Heart left ventricle (tissue), 16 donors: Measurements from ENCODE around the gene HOXB2. TPM values are rescaled to one million over a fixed set of nuclear protein-coding genes. Genes with fewer than 3 reads are reported as not detected.

Experiments used
- ATAC-seq, 4 donors: fragments of 200-7000 bp; cut with Tn5 transposase; one replicate each; pipeline ENCODE4 v1.9.1; 2020 to 2022; ENCODE audit warnings: moderate library complexity in 4 of 4, mild to moderate bottlenecking in 3 of 4, moderate number of reproducible peaks in 1 of 4
- DNase-seq, 5 donors: peaks; one replicate each; pipeline ENCODE4 v3.0.0-alpha.2; 2020
- H3K27ac ChIP-seq, 12 donors: fragments of 200-600 bp; sonication (generic) in 4 of 12; one replicate each; pipeline versions ENCODE4 v1.5.0 to v1.8.0; 2016 to 2022; ENCODE audit warnings: mild to moderate bottlenecking in 2 of 12
- H3K27me3 ChIP-seq, 9 donors: fragments of 200-600 bp; sonication (generic) in 2 of 9; one replicate each; pipeline versions ENCODE4 v1.5.1 to v1.8.0; 2016 to 2022; ENCODE audit warnings: mild to moderate bottlenecking in 3 of 9
- H3K36me3 ChIP-seq, 9 donors: fragments of 200-600 bp; sonication (generic) in 2 of 9; one replicate each; pipeline versions ENCODE4 v1.5.0 to v1.8.0; 2018 to 2022; ENCODE audit warnings: mild to moderate bottlenecking in 2 of 9
- H3K4me1 ChIP-seq, 12 donors: fragments of 200-600 bp; sonication (generic) in 4 of 12; one replicate each; pipeline versions ENCODE4 v1.5.0 to v1.8.0; 2016 to 2022; ENCODE audit warnings: mild to moderate bottlenecking in 3 of 12
- H3K4me3 ChIP-seq, 12 donors: fragments of 200-600 bp; sonication (generic) in 4 of 12; one replicate each; pipeline versions ENCODE4 v1.5.0 to v1.8.0; 2017 to 2022; ENCODE audit warnings: mild to moderate bottlenecking in 9 of 12, moderate library complexity in 4 of 12
- H3K9me3 ChIP-seq, 12 donors: fragments of 200-600 bp; sonication (generic) in 4 of 12; one replicate each; pipeline versions ENCODE4 v1.5.0 to v1.8.0; 2016 to 2022; ENCODE audit warnings: mild to moderate bottlenecking in 1 of 12
- POLR2A ChIP-seq, 2 donors: fragments of 450-650 bp; IDR thresholded peaks; one replicate each; pipeline ENCODE4 v1.6.1; 2017; ENCODE audit warnings: antibody characterized with exemption in 2 of 2, mild to moderate bottlenecking in 2 of 2, moderate library complexity in 2 of 2
- WGBS, 4 donors: extraction: QIAGEN DNeasy Blood & Tissue Kit in 2 of 4; methylation state at CpG; one replicate each; pipeline versions ENCODE4 v1.1.5 to v1.1.7; 2013 to 2018; 5-methylcytosine and 5-hydroxymethylcytosine counted together
- intact Hi-C, 10 donors: fragments of 100-400 bp; cut with DNase I; formaldehyde crosslinking; loops; one replicate each; pipeline versions ENCODE4 v1.11.1 to v1.14.2; 2022
- polyA plus RNA-seq, 2 donors: library from polyadenylated mRNA; stranded (reverse); fragments of 200-250 nt; gene quantifications; one replicate each; pipeline ENCODE4 v1.2.3, GENCODE V29; 2013
- total RNA-seq, 9 donors: library from RNA; depleted of rRNA in 2 of 9; stranded (reverse); fragments of >200 nt in 2 of 9; fragmentation: NEBNext Ultra II Directional in 3 of 9; extraction: Animal tissue kit (Norgen Biotek cat#: 25700) in 3 of 9; gene quantifications; one replicate each; pipeline versions ENCODE4 v1.1.0 to v1.2.4, GENCODE V29; 2016 to 2023
- TF ChIP-seq, protein P1 (sequence below), 12 donors: fragments of 200-600 bp; sonication (generic) in 4 of 12; IDR thresholded peaks; one replicate each; pipeline versions ENCODE4 v1.5.0 to v1.8.0; 2018 to 2022; ENCODE audit warnings: antibody characterized with exemption in 12 of 12, mild to moderate bottlenecking in 5 of 12
- donor health status: ischemic (EF 13 %, LVEDD 7.1; RV severe dilation, severe dysfunction).
- donor health status: healthy with polysubstance abuse.
- donor health status: DM: no; HTN: yes; CAD: no.
- donor health status: DM: no; HTN: no; CAD: no.
- donor health status: ischemic (EF 25% LVEDD 6.9; RV normal size, moderate dysfunction).
- donor health status: ischemic (EF 25% LVEDD 5.7; RV mildly dilated, moderate dysfunction).
- donor health status: healthy.
- donor health status: DM: yes; HTN: yes; CAD: no.
- donor health status: ischemic (EF 35%, LVEDD 5.7; RV mildly dilated, moderate dysfunction).
- donor health status: nonischemic (EF 11% LVEDD 7.7; RV severe dilation, severe dysfunction).
- donor health status: DM: yes; HTN: yes; CAD: no.
- donor health status: PGD.
- donor health status: ischemic (EF 29% LVEDD 5.4; RV normal size, mild dysfunction).
- donor health status: nonischemic (EF 23%, LVEDD 6.1; RV moderate dilation, normal function).

Gene HOXB2
- total and polyA plus RNA-seq, 11 donors, result 0.81 to 6.9 (median 3.0) TPM

DNA sequence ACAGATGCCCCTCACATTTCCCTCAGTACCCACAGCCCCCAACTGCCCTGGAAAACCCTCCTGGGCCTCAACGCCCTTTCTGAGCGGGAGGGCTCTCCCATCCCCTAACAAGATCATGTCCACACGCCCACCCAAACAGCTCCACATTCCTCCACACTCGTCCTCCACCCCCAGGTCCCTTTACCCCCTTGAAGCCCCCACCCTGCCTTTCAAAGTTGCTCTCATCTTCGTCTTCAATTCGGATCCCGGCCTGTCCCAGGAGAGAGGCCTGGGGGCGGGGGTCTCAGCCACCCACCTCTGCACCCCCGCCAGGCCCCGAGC is 18.9 kb upstream of the HOXB2 start:
- peaks cover 0 to 40% (median 0%) of the 10 kb centered on the region in 12 donors for H3K4me1 ChIP-seq
- peak overlapping the region in 11 of 12 donors; percentile 24 to 56 (median 48) for H3K4me3 ChIP-seq
- no peaks in the 10 kb centered on the region for H3K9me3 ChIP-seq
- peaks cover 12 to 96% (median 67%) of the 10 kb centered on the region in 9 donors for H3K27me3 ChIP-seq
- ATAC-seq (no peak), DNase-seq (no peak)
- no peak for TF ChIP-seq POLR2A (IDR thresholded peaks at IDR 0.05)
- TF ChIP-seq, protein P1, sequence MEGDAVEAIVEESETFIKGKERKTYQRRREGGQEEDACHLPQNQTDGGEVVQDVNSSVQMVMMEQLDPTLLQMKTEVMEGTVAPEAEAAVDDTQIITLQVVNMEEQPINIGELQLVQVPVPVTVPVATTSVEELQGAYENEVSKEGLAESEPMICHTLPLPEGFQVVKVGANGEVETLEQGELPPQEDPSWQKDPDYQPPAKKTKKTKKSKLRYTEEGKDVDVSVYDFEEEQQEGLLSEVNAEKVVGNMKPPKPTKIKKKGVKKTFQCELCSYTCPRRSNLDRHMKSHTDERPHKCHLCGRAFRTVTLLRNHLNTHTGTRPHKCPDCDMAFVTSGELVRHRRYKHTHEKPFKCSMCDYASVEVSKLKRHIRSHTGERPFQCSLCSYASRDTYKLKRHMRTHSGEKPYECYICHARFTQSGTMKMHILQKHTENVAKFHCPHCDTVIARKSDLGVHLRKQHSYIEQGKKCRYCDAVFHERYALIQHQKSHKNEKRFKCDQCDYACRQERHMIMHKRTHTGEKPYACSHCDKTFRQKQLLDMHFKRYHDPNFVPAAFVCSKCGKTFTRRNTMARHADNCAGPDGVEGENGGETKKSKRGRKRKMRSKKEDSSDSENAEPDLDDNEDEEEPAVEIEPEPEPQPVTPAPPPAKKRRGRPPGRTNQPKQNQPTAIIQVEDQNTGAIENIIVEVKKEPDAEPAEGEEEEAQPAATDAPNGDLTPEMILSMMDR (IDR thresholded peaks at IDR 0.05), result no peak
- H3K36me3 ChIP-seq, result no peaks in the 10 kb centered on the region
- H3K27ac ChIP-seq, result peak overlapping the region in 7 of 12 donors; percentile 4 to 97 (median 58)
- WGBS, 4 donors, result 14 to 24% (median 20%) methylated on average over 8 to 10 of the region's 10 CpGs
- intact Hi-C loops, result loop anchor here in 1 of 10 donors (2.0 kb wide), 1 partner anchor 15 kb away; the partner anchor contains the start of gene HOXB4

DNA sequence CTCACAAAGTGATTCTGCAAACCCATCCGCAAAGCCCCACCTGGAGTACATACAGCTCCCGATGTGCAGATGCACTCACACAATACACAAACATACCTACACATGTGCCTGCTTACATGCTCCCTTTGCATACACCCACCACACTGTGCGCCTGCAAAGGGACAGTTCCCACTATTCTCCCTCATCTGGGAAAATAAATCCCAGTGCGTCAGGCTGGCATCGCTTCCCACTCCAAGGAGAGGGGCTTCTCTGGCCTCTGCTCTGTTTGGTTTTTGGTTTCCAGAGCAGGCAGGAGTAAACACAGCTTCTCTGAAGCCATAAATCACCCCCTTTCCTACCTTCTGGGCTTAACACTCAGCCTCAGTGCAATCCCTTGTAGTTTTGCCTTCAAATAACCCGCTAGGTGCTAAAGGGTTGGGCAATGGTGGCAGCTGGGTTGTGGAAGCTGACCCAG is 18.5 kb upstream of the HOXB2 start:
- Histone ChIP-seq H3K4me3 (peak overlapping the region in 6 of 12 donors; percentile 27 to 56 (median 52)), H3K27ac (peak overlapping the region in 1 of 12 donors; percentile 97), H3K36me3 (no peaks in the 10 kb centered on the region), H3K4me1 (peaks cover 0 to 40% (median 0%) of the 10 kb centered on the region in 12 donors), H3K27me3 (peaks cover 12 to 96% (median 65%) of the 10 kb centered on the region in 9 donors), H3K9me3 (no peaks in the 10 kb centered on the region)
- TF ChIP-seq, protein P1 (IDR thresholded peaks at IDR 0.05), result no peak
- no peak for TF ChIP-seq POLR2A (IDR thresholded peaks at IDR 0.05)
- intact Hi-C loops, result no loop called here
- ATAC-seq (no peak), DNase-seq (no peak)
- WGBS, 4 donors, result 47 to 55% (median 51%) methylated on average over 6 of the region's 6 CpGs

DNA sequence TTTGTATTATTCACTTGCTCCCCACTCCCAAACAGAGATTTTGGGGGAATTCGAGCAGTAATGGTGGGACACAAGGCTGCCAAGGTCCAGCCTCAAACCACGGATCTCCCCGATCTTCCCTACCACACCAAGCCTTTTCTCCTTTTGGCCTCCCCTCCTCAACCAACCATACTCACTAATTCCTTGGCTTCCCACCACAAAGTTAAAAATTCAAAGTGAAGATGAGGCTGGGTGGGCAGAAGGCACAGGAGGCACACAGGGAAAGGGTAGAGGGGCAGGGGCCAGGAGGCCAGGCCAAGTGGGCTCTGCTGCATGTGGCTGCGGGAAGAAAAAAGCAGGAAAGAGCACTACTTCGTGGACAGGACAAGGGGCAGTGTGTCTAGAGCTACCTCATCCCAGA is 18.0 kb upstream of the HOXB2 start:
- DNase-seq (no peak), ATAC-seq (no peak)
- Histone ChIP-seq H3K9me3 (no peaks in the 10 kb centered on the region), H3K27ac (peak overlapping the region in 1 of 12 donors; percentile 97), H3K4me3 (peak overlapping the region in 2 of 12 donors; percentile 56), H3K4me1 (peaks cover 0 to 40% (median 0%) of the 10 kb centered on the region in 12 donors), H3K36me3 (no peaks in the 10 kb centered on the region), H3K27me3 (peaks cover 12 to 96% (median 65%) of the 10 kb centered on the region in 9 donors)
- no peak for TF ChIP-seq POLR2A (IDR thresholded peaks at IDR 0.05)
- TF ChIP-seq, protein P1 (IDR thresholded peaks at IDR 0.05), result no peak
- intact Hi-C loops, result no loop called here
- 43 to 55% (median 52%) methylated on average over 5 of the region's 5 CpGs for WGBS, 4 donors

DNA sequence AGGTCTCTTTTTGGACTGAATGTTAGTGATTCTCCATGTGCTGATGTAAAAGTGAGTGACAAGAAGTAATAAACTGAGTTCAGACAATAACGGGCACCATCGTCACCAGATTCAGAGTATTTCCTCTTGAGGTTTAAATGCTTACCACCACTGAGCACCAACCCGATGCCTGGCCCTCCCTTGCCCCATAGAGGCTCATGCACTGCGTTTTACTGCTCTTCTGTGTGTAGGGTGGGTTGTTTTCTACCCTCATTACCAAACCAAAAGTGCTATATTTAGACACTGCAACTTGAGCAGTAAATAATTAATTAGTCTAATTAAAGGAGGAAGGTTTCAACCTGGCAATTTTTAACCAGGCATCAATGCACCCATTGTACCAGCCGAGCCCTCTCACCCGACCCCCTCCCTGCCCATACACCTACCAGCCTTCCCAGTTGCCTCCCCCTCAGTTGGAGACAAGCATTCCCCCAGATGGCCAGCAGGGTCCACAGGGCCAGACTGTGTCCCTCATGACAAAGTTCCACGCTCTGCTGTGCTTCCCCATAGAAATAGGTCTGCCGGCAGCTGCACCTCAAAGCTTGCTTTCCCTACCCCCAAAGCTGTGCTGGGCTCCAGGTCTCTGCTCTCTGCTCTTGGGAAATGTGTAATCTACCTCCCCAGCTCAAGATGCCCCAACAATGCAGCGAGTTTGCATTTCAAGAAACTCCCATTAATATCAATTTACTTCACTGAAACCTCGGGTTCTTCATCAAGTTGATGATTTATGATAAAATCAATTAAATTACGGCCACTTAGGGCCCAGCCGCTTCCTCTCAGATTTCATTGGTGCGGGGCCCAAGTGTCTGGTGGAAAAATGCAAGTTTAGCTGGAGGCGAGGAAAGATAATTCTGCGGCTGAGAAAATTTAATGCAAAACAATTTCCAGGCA is 17.2 kb upstream of the HOXB2 start:
- no peak for DNase-seq
- H3K4me3 ChIP-seq, result no peak overlapping the region
- H3K9me3 ChIP-seq, result no peaks in the 10 kb centered on the region
- no peak for TF ChIP-seq POLR2A (IDR thresholded peaks at IDR 0.05)
- TF ChIP-seq, protein P1 (IDR thresholded peaks at IDR 0.05), result peak in 1 of 12 donors; percentile 5
- peaks cover 10 to 96% (median 61%) of the 10 kb centered on the region in 9 donors for H3K27me3 ChIP-seq
- 48 to 64% (median 60%) methylated on average over 15 of the region's 15 CpGs for WGBS, 4 donors
- no peak for ATAC-seq
- H3K4me1 ChIP-seq, result peaks cover 0 to 39% (median 0%) of the 10 kb centered on the region in 12 donors
- no peaks in the 10 kb centered on the region for H3K36me3 ChIP-seq
- peak overlapping the region in 1 of 12 donors; percentile 97 for H3K27ac ChIP-seq
- intact Hi-C loops, result no loop called here
